GM12892 (cell line): ENCODE data around the gene SH3TC1.

Source experiments
- POLR2A ChIP-seq: IDR thresholded peaks from 2 replicates; pipeline ENCODE4 v1.6.1; 2011; ENCODE audit warnings: low read depth, low read length, control low read depth
- POLR2AphosphoS5 ChIP-seq: IDR thresholded peaks from 2 replicates; pipeline ENCODE4 v1.6.1; 2011; ENCODE audit warnings: low read depth, low read length, control low read depth
- TAF1 ChIP-seq: IDR thresholded peaks from 2 replicates; pipeline ENCODE4 v1.6.1; 2011; ENCODE audit warnings: low read depth, mild to moderate bottlenecking, control low read depth, low read length, borderline replicate concordance

GRCh38 chr4:8263397-8263796 lies 64.3 kb downstream of the SH3TC1 start:
- TF ChIP-seq POLR2A: no peak
- no peak for TF ChIP-seq POLR2AphosphoS5
- no peak for TF ChIP-seq TAF1
